HG02852 (cell line): Measurements from ENCODE around the gene MBD4.
A peak's percentile ranks its signal among the peaks of the same experiment; 100 is the strongest.
"Not testable (repeated sequence)": the region's sequence is repeated elsewhere in the genome, so short reads cannot be mapped to it uniquely, and the experiment has no call there.

ENCODE experiments used
- ATAC-seq: cut with Tn5 transposase; IDR thresholded peaks from one replicate; pipeline ENCODE4 v1.9.1; 2021; ENCODE audit warnings: mild to moderate bottlenecking, moderate library complexity; ENCODE audit not compliant: unreplicated experiment

The MBD4 gene

DNA sequence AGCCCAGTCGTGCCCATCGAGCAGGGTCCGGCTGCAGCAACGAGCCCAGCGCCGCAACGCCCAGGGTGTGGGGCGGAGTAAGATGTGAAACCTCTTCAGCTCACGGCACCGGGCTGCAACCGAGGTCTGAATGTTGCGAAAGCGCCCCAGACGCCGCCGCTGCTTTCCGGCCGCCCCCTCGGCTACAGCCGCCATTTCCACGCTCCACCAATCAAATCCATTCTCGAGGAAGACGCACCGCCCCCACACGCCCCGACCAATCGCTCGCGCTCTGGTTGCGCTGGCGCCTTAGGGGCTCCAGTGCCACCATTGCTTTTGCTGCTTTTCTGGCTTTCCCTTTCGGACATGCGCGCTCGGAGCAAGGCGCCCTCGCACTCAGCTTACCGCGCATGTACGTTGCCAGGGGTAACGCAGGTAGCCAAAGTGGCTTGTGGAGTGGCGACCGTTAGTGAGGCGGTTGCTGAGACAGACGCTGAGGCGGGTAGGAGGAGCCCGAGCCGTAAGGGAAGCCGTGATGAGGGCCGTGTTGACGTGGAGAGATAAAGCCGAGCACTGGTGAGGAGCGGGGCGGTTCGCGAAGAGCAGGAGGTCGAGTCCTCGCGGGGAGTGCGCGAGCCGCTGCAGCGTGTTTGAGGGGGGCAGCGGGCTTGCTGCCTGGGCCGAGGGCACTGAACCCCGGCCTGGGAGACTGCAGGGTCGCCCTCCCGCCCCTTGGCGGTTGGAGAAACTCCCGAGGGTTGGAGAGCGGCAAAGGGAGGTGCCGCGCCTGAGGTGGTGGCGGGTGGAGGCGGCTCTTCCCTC is at the start of gene MBD4, which contains the start of gene IFT122:
TSS of gene MBD4 (minus strand) at position 132 of the 801 bp plus-strand sequence. CDS start at position 17, 115 bp downstream.
TSS of gene IFT122 (plus strand) at position 408 of the 801 bp plus-strand sequence. CDS start at position 515, 107 bp downstream.
- ATAC-seq: peak; percentile 84

DNA sequence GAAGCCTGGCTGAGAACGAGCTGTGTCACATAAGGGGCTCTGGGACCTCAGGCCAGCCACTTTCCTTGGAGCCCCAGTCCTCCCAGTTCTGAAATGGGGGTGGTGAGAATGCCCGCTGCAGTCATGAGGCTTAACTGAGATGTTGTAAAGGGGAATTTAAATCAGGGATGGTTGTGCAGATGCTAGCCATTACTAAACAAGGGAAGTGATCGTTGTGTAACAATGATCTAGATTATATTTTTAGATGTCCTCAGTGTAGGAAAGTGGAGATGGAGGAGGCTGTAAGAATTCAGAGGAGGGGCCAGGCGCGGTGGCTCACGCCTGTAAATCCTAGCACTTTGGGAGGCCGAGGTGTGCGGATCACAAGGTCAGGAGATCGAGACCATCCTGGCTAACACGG is 49.5 kb upstream of the MBD4 start:
- ATAC-seq: not testable (repeated sequence)

DNA sequence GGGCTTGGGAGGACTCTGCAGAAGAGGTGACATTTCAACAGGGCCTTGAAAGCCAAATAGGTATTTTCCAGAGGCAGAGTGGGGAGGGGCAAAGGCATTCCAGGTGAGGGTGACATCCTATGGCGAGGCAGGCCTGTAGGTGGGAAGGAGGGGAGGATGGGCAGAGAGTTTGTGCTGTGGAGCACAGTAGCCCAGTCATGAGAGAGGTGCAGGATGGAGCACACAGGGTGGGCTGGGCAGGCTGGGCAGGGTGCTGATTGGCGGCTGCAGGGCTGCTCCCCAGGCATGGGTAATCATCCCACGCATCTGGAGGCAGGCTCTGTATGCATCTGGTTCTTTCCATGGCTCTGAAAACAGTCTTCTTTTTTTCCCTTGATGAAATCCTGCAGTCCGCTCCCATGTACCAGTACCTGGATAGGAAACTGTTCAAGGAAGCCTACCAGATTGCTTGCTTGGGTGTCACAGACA is 48.2 kb upstream of the MBD4 start:
- not testable (repeated sequence) for ATAC-seq

DNA sequence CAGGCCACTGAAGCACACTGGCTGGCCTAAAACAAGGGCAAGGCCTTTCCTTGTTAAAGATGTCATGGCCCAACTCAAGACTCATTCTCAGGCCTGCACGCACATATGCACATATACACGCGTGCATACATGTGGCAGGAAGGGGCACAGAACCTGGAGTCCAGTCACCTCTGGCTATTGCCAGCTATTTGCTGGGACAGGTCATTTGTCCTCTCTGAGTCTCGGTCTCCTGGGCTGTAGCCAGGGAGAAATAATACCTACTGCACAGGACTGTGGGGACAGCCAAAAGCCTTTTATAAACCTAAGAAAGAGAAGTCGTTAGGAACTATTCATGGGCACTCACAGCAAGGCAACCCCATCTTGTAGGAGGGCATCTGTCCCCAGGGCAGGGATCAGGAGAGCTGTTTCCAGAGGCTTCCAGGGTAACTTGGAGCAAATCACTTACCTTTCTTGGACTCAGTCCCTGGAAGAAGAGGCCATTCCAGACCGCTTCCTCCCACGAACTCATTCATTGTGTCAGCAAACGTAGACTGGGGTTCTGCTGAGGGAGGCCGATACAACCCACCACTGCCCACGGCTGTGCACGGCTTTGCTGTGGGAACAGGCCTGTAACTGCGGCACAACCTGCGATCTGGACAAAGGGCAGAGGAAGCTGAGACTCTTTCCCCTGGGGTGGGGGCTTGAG is 47.6 kb upstream of the MBD4 start:
- ATAC-seq: no peak

DNA sequence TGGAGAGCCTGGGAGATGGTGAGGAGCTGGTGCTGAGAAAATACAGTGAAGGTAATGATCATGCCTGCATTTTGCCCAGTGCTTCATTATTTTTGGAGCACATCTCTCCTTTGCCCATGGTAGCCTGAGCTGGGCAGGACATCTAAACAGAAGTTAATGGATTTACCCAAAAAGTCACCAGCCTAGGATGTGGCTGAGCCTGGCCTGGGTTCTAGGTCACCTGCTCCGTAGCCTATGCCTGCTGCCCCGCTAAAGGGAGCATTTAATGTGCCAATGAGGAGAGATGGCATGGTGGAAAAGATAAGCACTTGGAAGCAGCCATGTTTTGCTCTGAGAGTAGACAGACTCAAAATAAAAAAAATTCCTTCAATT is 46.9 kb upstream of the MBD4 start:
- no peak for ATAC-seq

DNA sequence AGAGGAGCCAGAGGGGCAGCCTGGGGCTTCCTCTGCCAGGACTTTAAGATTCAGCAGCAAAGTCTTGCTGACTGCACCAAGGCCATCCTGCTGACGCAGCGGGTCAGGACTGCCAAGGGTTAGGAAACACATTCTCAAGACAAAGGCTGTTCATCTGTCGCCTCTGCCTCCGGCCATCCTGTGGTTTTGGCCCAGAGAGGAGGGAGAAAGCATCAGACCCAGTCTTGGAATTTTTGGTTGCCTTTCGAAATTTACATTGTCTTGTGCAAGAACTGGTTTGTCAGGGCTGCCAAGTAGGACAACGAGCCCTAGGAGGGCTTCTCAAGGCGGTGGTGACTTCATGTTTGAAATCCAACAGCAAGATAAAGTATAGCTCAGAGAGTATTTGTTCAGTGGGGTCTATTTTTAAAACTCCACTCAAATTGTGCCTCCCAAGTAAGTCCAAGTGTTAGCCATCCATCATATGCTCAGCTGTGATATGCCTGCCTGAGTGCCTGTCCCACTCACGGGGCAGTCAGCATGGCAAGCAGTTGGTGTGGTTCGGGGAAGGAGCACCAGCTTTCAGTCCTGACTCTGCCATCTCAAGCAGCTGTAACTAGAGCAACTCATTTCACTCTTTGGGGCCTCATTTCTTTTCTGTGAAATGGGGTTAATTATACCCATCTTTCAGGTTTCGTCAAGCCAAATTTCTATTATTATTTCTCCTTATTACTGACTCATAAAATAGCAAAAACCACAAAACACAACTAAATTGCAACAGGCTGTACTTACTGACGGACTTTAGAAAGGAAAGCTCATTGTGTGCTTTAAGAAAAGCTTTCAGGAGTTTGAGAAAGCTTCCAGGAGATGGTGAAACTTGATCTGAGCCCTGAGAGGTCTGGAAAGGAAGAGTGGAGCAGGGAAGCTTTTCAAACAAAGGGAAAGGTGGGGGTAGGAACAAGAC is 46.2 kb upstream of the MBD4 start:
- ATAC-seq: no peak

DNA sequence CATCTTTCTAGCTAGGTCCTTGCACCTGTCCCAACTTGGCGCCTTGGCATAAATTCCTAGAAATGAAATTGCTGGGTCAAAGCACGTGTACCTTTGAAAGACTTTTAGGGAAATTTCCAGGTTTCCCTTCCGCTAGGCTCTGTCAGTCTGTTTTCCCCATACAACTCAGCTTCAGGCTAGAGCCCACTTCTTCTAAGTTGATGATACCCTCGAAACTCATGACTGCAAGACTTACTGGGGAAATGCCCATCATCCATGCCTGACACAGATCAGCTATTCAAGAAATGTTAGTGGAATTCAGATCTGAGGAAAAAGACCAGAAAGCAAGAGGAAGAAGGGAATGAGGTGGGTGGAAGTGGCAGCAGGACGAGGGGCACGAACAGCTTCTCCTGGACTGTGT is 45.4 kb upstream of the MBD4 start:
- ATAC-seq: not testable (repeated sequence)

DNA sequence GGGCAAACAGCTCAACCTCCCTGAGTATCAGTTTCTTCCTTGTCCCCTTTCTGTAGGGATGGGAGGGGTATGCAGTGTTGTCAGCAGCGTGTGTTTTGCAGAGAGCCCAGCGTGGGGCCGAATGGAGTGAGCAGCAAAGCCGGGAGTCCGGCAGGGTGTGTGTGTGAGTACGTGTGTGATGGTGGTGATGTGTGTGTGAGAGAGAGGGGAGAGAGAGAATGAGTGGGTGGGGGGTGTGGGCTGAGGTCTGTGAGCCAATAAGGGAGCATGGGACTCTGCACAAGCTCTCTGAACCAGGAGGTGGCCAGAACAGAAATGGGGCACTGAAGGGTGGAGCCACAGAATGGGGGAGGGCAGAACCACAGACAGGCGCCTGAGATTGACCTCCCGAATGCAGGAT is 44.1 kb upstream of the MBD4 start:
- no peak for ATAC-seq

DNA sequence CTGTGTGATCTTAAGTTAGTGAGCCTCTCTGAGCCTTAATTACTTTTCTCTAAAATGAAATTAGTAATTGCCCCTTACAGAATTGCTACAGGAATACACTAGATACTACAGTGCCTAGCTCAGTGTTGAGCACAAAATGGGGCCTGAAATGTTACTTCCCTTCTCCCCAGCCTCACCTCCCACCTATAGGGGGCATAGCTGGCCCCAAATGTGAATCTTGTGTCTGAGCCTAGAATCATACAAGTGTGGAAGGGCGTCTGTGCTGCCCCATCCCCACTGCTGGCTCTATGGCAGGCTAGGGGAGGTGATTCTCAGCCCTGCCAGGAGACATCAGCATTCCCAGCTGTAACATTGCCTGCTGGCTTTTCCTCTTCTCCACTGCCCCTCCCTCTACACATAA is 43.0 kb upstream of the MBD4 start:
- no peak for ATAC-seq

DNA sequence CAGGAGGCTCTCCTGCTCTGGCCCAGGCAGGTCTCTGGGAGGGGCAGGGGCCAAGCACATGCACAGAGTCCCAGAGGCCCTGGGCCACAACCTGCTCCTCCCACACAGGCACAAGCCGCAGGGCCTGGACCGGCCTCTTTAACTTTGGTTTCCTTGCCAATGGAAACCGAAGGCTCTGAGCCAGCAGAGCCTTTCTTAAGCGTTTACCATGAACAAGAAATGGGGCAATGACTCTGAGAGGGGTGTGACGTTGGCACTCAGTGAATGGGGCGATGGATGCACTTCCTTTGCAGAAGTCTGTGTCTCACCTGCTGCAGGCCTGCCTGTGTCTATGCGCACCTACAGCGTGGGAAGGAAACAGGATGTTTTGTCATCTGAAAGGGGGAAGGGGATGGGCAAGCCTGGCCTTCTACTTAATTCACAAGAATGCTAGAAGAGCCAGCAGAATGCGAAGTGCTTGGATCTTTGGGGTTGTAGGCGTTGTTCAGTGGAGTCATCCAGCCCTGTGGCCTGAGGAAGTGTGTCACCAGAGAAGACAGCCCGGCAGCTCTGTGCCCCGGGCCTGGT is 42.1 kb upstream of the MBD4 start:
- no peak for ATAC-seq

DNA sequence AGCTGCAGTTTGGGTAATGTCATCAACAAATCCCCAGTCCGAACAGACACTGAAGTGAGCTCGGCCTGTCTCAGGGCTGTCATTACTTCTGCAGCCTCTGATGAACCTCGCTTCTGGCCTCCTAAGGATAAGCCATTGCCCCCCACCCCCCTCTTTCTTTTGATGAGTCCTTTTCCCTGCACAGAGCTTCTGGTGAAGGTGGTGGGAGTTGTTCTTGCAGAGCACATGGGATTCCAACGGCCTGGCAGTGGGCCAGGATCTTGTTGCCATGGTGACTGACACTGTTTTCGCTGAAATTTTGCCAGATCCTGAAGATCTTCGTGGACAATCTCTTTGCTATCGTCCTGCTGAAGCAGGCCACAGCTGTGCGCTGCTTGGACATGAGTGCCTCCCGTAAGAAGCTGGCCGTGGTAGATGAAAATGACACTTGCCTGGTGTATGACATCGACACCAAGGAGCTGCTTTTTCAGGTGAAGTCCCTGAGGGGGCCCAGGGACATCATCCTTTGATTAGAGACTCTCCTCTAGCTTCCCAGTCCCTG is 41.5 kb upstream of the MBD4 start:
- not testable (repeated sequence) for ATAC-seq

DNA sequence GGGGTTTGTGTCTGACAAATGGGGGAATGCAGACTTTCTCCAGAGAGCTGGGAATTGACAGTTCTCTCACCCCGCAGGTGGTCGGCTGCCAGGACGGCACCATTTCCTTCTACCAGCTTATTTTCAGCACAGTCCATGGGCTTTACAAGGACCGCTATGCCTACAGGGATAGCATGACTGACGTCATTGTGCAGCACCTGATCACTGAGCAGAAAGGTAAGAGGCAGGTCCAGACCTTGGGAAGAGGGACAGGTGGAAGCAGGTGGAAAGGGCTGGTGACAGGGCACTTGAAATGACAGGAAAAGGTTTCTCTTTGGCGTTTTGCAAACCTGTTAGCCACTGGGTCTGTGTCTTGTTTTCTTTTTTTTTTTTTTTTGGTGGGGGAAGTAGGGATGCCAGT is 36.8 kb upstream of the MBD4 start:
- no peak for ATAC-seq

DNA sequence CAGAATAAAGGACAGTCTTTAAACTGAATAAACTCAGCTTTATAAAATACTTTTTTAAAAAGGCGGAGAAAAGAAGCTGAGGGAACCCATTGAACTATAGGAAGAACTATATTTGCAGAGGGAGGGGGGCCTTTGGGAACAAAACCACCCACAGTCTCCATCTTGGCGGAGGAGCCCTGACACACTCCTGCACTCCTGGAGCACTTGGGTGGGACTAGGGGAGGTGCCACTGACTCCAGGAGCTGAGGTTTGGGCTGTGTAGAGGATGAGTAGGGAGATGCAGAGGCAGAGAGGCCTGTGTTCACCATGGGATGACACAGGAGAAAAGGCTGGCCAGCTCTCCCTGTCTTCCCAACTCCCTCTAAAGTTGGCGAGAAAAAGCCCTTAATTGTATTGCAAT is 36.1 kb upstream of the MBD4 start:
- ATAC-seq: no peak

DNA sequence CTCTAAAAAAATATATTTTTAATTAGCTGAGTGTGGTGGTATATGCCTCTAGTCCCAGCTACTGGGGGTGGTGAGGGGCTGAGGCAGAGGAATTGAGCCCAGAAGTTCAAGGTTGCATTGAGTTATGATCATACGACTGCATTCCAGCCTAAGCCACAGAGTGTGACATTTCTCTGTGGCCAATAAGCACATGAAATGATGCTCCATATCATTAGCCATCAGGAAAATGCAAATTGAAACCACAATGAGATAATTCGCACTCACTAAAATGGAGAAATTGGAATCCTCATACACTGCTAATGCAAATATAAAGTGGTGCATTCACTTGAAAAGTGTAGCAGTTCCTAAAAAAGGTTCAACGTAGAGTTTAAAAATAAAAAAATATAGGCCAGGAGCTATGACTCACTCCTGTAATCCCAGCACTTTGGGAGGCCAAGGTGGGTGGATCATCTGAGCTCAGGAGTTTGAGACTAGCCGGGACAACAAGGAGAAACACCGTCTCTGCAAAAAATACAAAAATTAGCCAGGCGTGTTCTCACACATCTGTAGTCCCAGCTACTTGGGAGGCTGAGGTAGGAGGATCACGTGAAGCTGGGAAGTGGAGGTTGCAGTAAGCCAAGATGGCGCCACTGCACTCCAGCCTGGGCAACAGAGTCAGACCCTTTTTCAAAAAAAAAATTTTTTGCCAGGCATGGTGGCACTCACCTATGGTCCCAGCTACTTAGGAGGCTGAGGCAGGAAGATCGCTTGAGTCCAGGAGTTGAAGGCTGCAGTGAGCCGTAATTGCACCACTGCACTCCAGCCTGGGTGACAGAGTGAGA is 35.4 kb upstream of the MBD4 start:
- ATAC-seq: no peak

DNA sequence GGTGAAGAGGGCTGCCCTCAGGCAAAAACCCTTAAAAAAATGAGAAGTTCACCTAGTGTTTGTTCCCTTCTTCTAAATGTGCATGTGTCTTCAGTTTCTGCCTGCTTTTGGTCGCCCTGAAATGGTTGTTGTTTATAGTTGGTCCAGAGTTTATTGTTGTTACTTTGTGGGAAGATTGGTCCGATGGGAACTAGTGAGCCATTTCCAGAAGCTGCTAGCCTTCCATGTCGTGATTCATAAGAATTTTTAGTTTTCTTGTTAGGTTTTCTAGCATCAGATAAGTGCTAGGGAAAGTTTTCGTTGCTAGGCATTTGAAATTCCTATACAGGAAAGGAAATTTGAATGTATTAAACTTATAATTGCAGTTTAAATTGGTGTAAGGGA is 34.0 kb upstream of the MBD4 start:
- ATAC-seq: no peak

DNA sequence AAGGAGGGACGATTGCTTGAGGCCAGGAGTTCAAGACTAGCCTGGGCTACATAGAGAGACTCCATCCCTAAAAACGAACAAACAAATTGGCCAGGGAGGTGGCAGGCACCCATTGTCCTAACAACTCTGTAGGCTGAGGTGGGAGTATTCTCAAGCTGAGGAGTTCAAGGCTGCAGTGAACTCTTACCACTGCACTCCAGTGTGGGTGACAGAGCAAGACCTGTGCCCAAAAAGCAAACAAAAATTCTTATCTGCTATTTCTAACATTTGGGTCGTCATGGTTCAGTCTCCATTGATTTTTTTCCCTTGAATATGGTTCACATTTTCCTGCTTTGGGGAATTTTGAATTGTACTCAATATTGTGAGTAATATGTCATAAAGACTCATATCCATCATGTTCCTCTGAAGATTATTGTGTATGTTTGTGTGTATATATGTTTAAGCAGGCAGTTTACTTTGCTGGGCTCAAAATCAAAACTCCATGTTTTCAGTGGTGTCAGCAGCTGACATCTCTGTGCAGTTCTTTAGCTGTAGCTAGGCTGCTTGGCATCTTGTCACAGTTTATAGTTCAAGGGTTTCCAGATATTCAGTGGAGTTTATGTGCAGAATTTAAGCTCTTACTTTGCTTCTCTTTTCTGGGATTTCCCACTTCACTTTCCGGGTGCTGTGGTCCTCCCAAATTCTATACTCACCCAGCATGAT is 33.5 kb upstream of the MBD4 start:
- no peak for ATAC-seq

DNA sequence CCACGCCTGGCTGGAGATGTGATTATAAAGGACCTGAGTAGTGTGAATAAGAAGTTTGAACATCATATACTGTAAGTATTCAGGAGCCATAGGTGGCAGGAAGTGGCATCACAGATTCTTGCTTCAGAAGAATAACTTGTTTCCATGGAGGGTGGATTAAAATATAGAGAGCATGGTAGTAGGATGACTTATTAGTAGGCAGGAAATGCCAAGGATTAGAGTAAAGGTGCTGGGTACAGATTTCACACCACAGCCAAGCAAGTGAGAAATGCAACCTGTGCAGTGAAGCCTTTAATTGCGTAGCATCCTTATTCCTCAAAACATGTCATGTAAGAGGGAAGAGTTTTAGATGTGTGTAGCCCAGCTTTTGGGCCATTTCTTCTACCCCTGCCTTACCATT is 31.1 kb upstream of the MBD4 start:
- no peak for ATAC-seq

DNA sequence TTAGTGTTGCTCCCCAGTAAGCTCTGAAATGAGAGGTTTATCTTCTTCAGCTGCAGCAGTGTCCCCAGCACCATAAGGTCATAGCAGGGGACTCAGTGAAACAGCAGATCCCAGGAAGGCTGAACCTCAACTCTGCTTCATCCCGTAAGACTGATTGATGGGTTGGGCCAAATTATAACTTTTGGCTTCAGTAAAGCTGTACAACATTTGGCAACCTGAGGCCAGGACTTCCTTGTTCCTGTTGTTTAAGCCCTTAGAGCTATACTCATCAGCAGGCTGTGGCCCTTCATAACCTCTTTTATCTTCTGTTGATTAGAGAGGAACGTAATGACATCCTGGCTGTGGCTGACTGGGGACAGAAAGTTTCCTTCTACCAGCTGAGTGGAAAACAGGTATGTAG is 29.3 kb upstream of the MBD4 start:
- ATAC-seq: no peak

DNA sequence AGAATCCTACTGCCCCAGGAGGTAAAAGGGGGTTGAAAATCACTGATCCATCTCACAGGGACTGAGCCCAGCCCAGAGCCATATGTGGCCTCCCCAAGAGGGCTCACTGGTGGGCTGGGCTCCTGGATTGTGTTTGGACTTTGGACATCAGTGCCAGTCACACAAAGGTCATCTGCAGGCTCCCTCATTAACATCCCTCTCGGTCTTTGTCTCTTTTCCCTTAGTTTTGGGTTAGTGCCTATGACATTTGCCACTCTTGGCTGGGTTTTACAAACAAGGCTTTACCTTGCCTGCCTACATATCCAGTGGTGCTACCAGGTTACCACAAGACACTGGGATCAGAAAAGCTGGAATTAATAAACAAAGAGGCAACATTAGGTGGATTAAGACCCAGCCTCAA is 28.2 kb upstream of the MBD4 start:
- no peak for ATAC-seq
